Inflammatory macrophage (primary cell): ENCODE measurements around the gene PELO.
"Not testable (repeated sequence)": the region's sequence is repeated elsewhere in the genome, so short reads cannot be mapped to it uniquely, and the experiment has no call there.

Experiments
- DNase-seq, 2 donors: peaks; one replicate each; pipeline ENCODE4 v3.0.0-alpha.2; 2020 to 2022
- total RNA-seq, 18 experiments: gene quantifications; one replicate each; lab custom pipeline; 2026; ENCODE audit warnings: mixed read lengths in 6 of 18, inconsistent platforms in 2 of 18; lab: John Stamatoyannopoulos, UW

Gene PELO
- total RNA-seq: 8.8 to 35.4 (median 23.9) reads per million in 18 experiments

GRCh38 chr5:52787600-52788504 is at the start of gene PELO, which contains the start of gene ITGA1:
Gene PELO (plus strand): TSS chr5:52787916. CDS start chr5:52800395, 12,479 bp downstream.
Gene ITGA1 (plus strand): TSS chr5:52787916. CDS start chr5:52788354, 438 bp downstream.
- DNase-seq: peak; percentile 30 to 41

GRCh38 chr5:52738095-52738506 is 49.6 kb upstream of the PELO start:
- DNase-seq: no peak

DNA sequence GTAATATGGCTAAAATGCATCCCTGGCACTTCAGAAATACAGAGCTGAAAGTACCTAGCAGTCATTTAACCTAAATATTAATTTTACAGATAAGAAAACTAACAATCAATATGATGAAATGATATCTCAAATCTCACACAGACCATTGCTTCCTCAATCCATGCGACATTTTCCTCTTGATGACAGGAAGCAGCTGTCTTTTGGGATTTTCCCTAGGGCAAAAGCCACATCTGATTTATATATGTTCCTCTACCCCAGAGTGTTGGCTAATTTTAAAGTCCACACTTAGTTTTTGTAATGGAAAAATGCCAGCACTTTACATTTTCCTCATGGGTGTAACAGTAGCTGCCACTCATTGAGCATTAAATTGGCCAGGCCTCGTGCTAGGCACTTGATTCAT is 47.7 kb upstream of the PELO start:
- no peak for DNase-seq

- no peak for DNase-seq
Measured at GRCh38 chr5:52743012-52743411, 44.7 kb upstream of the PELO start.

DNA sequence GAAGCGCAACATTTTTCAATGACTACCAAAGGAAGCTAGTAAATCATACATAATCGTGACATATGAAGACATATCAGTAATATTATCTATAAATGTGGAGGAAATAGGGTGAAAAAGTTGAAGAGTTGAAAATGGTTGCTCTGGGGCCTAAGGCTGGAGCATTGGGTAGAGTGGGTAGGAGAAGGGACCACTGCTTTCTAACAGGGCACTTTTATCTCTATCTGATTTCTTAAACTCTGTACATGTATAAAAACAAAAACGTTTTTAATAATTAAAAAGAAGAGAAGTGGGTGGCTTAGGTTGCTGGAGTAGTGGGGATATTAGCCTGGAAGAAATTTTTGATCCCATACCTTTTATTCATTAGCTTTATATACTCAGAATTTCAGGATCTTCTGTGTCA is 44.2 kb upstream of the PELO start:
- no peak for DNase-seq

- no peak for DNase-seq
Measured at GRCh38 chr5:52743970-52744369, 43.7 kb upstream of the PELO start.

GRCh38 chr5:52744867-52745458 is 42.8 kb upstream of the PELO start:
- DNase-seq: not testable (repeated sequence)

GRCh38 chr5:52746539-52746938 is 41.2 kb upstream of the PELO start:
- DNase-seq: no peak

DNA sequence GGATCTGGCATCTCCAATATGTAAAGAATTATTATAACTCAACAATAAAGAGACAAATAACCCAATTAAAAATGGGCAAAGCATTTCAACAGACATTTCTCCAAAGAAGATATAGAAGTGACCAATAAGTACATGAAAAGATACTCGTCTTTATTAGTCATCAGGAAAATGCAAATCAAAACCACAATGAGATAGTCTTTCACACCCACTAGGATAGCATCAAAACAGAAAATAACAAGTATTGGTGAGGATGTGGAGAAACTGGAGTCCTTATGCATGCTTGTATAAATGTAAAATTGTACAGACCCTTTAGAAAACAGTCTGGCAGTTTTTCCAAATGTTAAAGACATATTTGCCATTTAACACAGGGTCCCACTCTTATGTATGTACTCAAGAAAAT is 39.1 kb upstream of the PELO start:
- DNase-seq: no peak

DNA sequence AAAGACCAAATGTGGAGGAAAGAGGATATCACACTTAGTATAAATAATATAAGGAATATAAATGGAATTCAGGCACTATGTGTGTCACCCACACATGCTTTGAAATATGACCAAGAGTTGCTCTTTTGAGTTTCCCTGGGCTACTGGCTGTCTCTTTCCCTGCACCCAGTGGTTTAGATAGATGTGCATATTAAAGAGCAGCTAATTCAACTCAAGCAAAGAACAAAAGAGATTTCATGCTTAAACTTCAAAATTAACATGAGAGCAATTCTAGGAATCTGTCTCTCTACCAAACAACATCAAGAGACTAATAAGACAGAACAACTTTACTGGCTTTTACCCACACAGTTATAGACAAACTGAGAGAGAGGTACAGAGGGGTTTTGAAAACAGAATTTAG is 38.0 kb upstream of the PELO start:
- DNase-seq: no peak

GRCh38 chr5:52751137-52751536 is 36.6 kb upstream of the PELO start:
- no peak for DNase-seq

DNA sequence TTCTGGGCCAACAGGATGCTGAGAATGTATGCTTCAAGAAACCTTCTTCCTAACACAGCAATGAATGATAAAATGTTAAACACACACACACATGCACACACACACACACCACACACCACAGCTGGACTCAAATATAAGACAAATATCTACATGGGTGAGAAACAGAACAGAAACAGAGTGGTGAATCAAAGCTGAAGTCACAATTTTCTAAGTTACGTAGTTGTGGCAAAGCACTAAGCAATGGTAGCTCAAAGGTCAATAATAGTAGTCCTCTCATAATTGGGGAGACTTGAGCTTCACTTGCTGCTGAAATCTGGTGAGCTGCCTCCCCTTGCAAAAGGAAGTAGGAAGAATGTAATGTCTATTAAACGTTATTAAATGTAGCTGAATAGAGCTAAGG is 33.7 kb upstream of the PELO start:
- no peak for DNase-seq

DNA sequence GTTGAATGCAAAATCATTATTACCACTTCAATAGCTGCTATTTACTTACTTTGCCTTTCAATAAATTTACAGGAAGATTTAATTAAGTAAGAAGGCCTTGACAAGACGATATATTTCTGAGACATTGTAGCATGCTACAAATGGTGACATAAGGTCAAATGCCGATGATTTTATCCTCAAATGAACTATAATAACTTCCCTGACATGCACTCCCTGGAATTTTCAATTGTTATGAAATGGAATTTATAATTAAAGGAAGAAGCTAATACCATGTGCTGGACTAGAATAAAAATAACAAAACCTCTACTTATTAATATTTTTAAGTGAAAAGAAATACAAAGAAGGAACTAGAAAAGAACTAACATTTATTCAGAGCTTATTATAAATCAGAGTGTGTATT is 30.2 kb upstream of the PELO start:
- DNase-seq: no peak

GRCh38 chr5:52758014-52758413 is 29.7 kb upstream of the PELO start:
- DNase-seq: no peak

GRCh38 chr5:52759331-52759730 is 28.4 kb upstream of the PELO start:
- no peak for DNase-seq

DNA sequence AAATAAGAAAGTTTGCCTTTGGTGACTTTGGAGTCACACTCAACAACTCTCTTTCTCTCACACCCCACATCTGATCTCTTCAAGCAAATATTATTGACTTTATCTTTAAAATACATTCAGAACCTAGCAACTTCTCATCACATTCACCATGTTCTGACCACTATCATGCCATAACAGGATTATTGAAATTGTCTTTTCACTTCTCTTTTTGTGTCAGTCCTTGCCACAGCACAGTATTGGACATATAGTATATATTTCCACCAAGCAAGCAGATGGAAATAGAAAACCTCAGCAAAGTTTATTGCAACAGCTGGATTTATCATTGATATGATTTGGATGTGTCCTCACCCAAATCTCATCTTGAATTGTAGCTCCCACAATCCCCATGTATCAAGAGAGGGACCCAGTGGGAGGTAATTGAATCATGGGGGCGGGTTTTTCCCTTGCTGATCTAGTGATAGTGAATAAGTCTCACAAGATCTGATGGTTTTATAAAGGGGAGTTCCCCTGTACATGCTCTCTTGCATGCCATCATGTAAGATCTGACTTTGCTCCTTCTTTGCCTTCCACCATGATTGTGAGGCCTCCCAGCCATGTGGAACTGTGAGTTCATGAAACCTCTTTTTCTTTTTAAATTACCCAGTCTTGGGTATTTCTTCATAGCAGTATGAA is 26.9 kb upstream of the PELO start:
- peak in 1 of 2 donors; percentile 19 for DNase-seq

GRCh38 chr5:52767217-52767743 is 20.4 kb upstream of the PELO start:
- DNase-seq: no peak

- peak in 1 of 2 donors; percentile 9 for DNase-seq
Measured at GRCh38 chr5:52767766-52768480, 19.8 kb upstream of the PELO start.

DNA sequence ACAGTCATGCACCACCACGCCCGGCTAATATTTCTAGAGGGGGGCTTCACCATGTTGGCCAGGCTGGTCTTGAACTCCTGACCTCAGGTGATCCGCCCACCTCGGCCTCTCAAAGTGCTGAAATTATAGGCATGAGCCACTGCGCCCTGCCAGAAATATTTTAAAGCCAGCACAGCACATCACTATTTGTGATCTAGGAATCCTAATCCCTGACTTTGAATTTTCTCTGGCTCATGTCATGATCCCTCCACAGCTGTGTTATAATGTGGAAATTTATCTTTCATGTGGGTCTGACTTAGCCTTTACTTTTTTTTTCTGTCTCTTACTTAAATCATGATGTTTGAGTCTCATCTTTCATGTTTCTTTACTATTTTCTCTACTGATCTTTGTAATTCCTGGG is 18.7 kb upstream of the PELO start:
- no peak for DNase-seq

GRCh38 chr5:52770287-52770939 is 17.3 kb upstream of the PELO start:
- DNase-seq: no peak

DNA sequence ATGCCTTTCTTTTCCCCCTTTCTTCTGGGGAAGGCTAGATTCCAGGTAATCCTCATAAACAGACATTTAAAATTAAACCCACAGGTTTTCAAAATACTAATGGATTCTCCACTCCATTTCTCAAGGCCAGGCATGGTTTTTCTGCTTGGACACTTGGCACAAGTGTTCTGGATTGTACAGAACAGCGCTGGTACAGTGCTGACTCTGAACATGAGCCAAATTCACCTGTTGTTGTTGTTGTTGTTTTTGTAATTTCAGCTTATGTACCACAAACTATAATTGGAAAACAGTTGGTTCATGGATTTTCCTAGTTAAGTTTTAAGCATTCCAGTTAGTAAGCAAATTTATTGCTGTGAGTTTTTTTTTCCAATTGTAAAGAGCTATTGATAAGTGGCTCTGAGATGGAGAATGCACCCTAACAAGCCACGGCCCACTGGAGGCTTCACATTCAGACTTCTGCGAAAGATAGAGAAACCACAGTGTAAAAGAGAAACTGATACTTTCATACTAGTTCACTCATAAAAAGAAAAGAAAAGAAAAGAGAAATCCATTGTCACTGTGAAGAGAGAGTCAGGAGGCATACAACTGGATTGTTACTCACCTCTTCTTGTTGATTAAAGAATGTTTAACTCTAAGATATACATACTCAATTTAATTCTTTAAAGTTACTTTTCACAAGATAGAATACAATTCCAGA is 16.2 kb upstream of the PELO start:
- no peak for DNase-seq
